Measurements from ENCODE around the gene DNAJC16.
"Not testable (repeated sequence)": the region's sequence is repeated elsewhere in the genome, so short reads cannot be mapped to it uniquely, and the experiment has no call there.

- TF ChIP-seq CTCF, POLR2A (IDR thresholded peaks at IDR 0.05): not testable (repeated sequence)
Measured at GRCh38 chr1:15603966-15604282, 77.3 kb downstream of the DNAJC16 start.
